SU-DHL-6 (cell line): ENCODE data around the gene LZTS2.
"Not testable (repeated sequence)": the region's sequence is repeated elsewhere in the genome, so short reads cannot be mapped to it uniquely, and the experiment has no call there.

Experiments used
- H2AFZ ChIP-seq: fragments of 200-600 bp; sonication (generic); 2 replicates; pipeline ENCODE4 v1.6.1; 2014; ENCODE audit warnings: low read depth, mild to moderate bottlenecking, moderate library complexity, mixed read lengths, antibody characterized with exemption, low read length; ENCODE audit not compliant: severe bottlenecking
- H3F3A ChIP-seq: fragments of 200-600 bp; shearing (Covaris generic); 2 replicates; pipeline ENCODE4 v1.6.0; 2016; ENCODE audit warnings: antibody characterized with exemption, mild to moderate bottlenecking; ENCODE audit not compliant: insufficient read depth
- H3K27ac ChIP-seq: fragments of 200-600 bp; sonication (generic); 2 replicates; pipeline ENCODE4 v1.5.1; 2016; ENCODE audit warnings: low read depth, mild to moderate bottlenecking, low read length, moderate library complexity, mixed read lengths
- H3K27me3 ChIP-seq: fragments of 200-600 bp; sonication (generic), shearing (Covaris generic); 2 replicates; pipeline ENCODE4 v1.6.0; 2014; ENCODE audit warnings: mild to moderate bottlenecking, low read length
- H3K36me3 ChIP-seq: fragments of 200-600 bp; sonication (generic); 2 replicates; pipeline ENCODE4 v1.6.1; 2014; ENCODE audit warnings: mild to moderate bottlenecking, low read length, mixed read lengths
- H3K4me2 ChIP-seq: fragments of 300-600, 200-600 bp; shearing (Covaris generic), sonication (generic); 2 replicates; pipeline ENCODE4 v1.6.0; 2014; ENCODE audit warnings: low read length, low read depth, mild to moderate bottlenecking; ENCODE audit not compliant: poor library complexity, severe bottlenecking
- H3K4me3 ChIP-seq: fragments of 200-600 bp; sonication (generic); 2 replicates; pipeline ENCODE4 v1.5.1; 2014; ENCODE audit warnings: antibody characterized with exemption, low read length, mild to moderate bottlenecking, mixed read lengths; ENCODE audit not compliant: insufficient read depth, poor library complexity, severe bottlenecking
- H3K79me2 ChIP-seq: fragments of 200-600 bp; sonication (generic); 2 replicates; pipeline ENCODE4 v1.6.1; 2014; ENCODE audit warnings: mild to moderate bottlenecking, low read length, moderate library complexity; ENCODE audit not compliant: insufficient read depth
- H3K9ac ChIP-seq: fragments of 200-600 bp; sonication (generic); 2 replicates; pipeline ENCODE4 v1.7.0; 2014; ENCODE audit warnings: mild to moderate bottlenecking, low read length
- H3K9me2 ChIP-seq: fragments of 200-600 bp; sonication (generic); replicated peaks from 2 replicates; pipeline ENCODE4 v1.6.1; 2014; ENCODE audit warnings: low read length; ENCODE audit not compliant: insufficient read depth
- H3K9me3 ChIP-seq: fragments of 200-600 bp; sonication (generic); 2 replicates; pipeline ENCODE4 v1.6.1; 2014; ENCODE audit warnings: low read length, mixed read lengths; ENCODE audit not compliant: insufficient read depth
- H4K20me1 ChIP-seq: fragments of 200-600 bp; sonication (generic); 2 replicates; pipeline ENCODE4 v1.6.1; 2014; ENCODE audit warnings: low read depth, mild to moderate bottlenecking, antibody characterized with exemption, low read length, moderate library complexity, mixed read lengths
- CTCF ChIP-seq: fragments of 200-600 bp; sonication (generic); IDR thresholded peaks from one replicate; pipeline ENCODE4 v1.5.1; 2017; ENCODE audit warnings: antibody characterized with exemption, mild to moderate bottlenecking, low read length, moderate library complexity; ENCODE audit not compliant: insufficient read depth, poor library complexity, severe bottlenecking
- EZH2phosphoT487 ChIP-seq: fragments of 200-600 bp; sonication (generic), shearing (Covaris generic); conservative IDR thresholded peaks from 2 replicates; pipeline ENCODE4 v1.6.1; 2018; ENCODE audit warnings: mild to moderate bottlenecking, antibody characterized with exemption, low read length, moderate library complexity, mixed read lengths

The LZTS2 gene

GRCh38 chr10:101032637-101033224 lies 33.1 kb downstream of the LZTS2 start:
- Histone ChIP-seq H3K4me3 (no peak overlapping the region), H3K79me2 (no peaks in the 10 kb centered on the region), H3K27me3 (no peaks in the 10 kb centered on the region), H3F3A (no peaks in the 10 kb centered on the region), H2AFZ (no peak overlapping the region), H3K9me2 (no peaks in the 10 kb centered on the region), H3K36me3 (no peaks in the 10 kb centered on the region), H3K4me2 (peak overlapping the region; percentile 80), H4K20me1 (no peaks in the 10 kb centered on the region), H3K27ac (no peak overlapping the region), H3K9ac (no peak overlapping the region), H3K9me3 (no peaks in the 10 kb centered on the region)
- no peak for TF ChIP-seq EZH2phosphoT487
- no peak for TF ChIP-seq CTCF

- no peaks in the 10 kb centered on the region for H3F3A ChIP-seq
- no peak overlapping the region for H2AFZ ChIP-seq
- no peaks in the 10 kb centered on the region for H3K27me3 ChIP-seq
- H3K4me3 ChIP-seq = no peak overlapping the region
- H3K9me3 ChIP-seq = no peaks in the 10 kb centered on the region
- TF ChIP-seq EZH2phosphoT487 (no peak), CTCF (no peak)
- no peak overlapping the region for H3K9ac ChIP-seq
- H4K20me1 ChIP-seq = no peaks in the 10 kb centered on the region
- no peak overlapping the region for H3K27ac ChIP-seq
- no peaks in the 10 kb centered on the region for H3K36me3 ChIP-seq
- H3K4me2 ChIP-seq = no peak overlapping the region
- H3K79me2 ChIP-seq = no peaks in the 10 kb centered on the region
- H3K9me2 ChIP-seq = no peaks in the 10 kb centered on the region
These were observed 33.7 kb downstream of the LZTS2 start for GRCh38 chr10:101033276-101033675.

- H4K20me1 ChIP-seq, H3K27ac ChIP-seq, H3K9ac ChIP-seq, H3K9me3 ChIP-seq, H3K9me2 ChIP-seq, H2AFZ ChIP-seq, H3K4me3 ChIP-seq, H3K36me3 ChIP-seq, H3K4me2 ChIP-seq, H3K27me3 ChIP-seq, H3K79me2 ChIP-seq, H3F3A ChIP-seq: not testable (repeated sequence)
These were observed 34.8 kb downstream of the LZTS2 start for GRCh38 chr10:101034404-101034803.

GRCh38 chr10:101035314-101035713 lies 35.7 kb downstream of the LZTS2 start:
- Histone ChIP-seq H2AFZ (no peak overlapping the region), H3K36me3 (no peaks in the 10 kb centered on the region), H3K27me3 (no peaks in the 10 kb centered on the region), H3K9me2 (no peaks in the 10 kb centered on the region), H3K9me3 (no peaks in the 10 kb centered on the region), H3K9ac (no peak overlapping the region), H4K20me1 (no peaks in the 10 kb centered on the region), H3K4me3 (no peak overlapping the region), H3K4me2 (no peak overlapping the region), H3K79me2 (no peaks in the 10 kb centered on the region), H3K27ac (no peak overlapping the region), H3F3A (no peaks in the 10 kb centered on the region)
- TF ChIP-seq EZH2phosphoT487 (no peak), CTCF (no peak)
